ENCODE measurements around the gene MAP4K1.

The MAP4K1 gene

GRCh38 chr19:38543286-38543806 lies 74.4 kb downstream of the MAP4K1 start:
- DNase-seq = no peak

GRCh38 chr19:38542040-38542439 lies 75.7 kb downstream of the MAP4K1 start:
- no peak for DNase-seq

- no peak for DNase-seq
Measured at GRCh38 chr19:38539751-38540150, 78.0 kb downstream of the MAP4K1 start.

- DNase-seq = peak in 1 of 2 donors; percentile 83
Measured at GRCh38 chr19:38538793-38539528, 78.8 kb downstream of the MAP4K1 start.

- no peak for DNase-seq
Measured at GRCh38 chr19:38538386-38538785, 79.4 kb downstream of the MAP4K1 start.
